SK-N-SH (cell line): ENCODE measurements around the gene ANKRD52.

ENCODE experiments used
- ELF1 ChIP-seq: IDR thresholded peaks from 2 replicates; pipeline ENCODE4 v1.4.0; 2012
- EP300 ChIP-seq, 2 experiments: IDR thresholded peaks; 2 replicates each; pipeline versions ENCODE4 v1.4.0 to v1.6.1; 2012; ENCODE audit warnings: borderline replicate concordance in 1 of 2, low read depth in 1 of 2, low read length in 1 of 2
- GATA2 ChIP-seq: sonication (generic); formaldehyde crosslinking; IDR thresholded peaks from 2 replicates; pipeline ENCODE4 v1.5.0; 2020; ENCODE audit warnings: mild to moderate bottlenecking, missing genetic modification reagents
- JUND ChIP-seq: IDR thresholded peaks from 2 replicates; pipeline ENCODE4 v1.4.0; 2012
- MXI1 ChIP-seq: IDR thresholded peaks from 2 replicates; pipeline ENCODE4 v1.6.1; 2012; ENCODE audit warnings: mild to moderate bottlenecking, low read depth, low read length, improper control_type of control experiment
- NFIC ChIP-seq: IDR thresholded peaks from 2 replicates; pipeline ENCODE4 v1.4.0; 2012; ENCODE audit warnings: borderline replicate concordance
- SMC3 ChIP-seq: IDR thresholded peaks from 2 replicates; pipeline ENCODE4 v1.6.1; 2012; ENCODE audit warnings: low read depth, low read length, improper control_type of control experiment
- TF ChIP-seq, protein P1 (sequence below): fragments of 200-600 bp; sonication (generic); IDR thresholded peaks from 2 replicates; pipeline ENCODE4 v1.6.1; 2017; ENCODE audit warnings: antibody characterized with exemption, mild to moderate bottlenecking, moderate library complexity

GRCh38 chr12:56255671-56256070 lies 2.5 kb downstream of the ANKRD52 start:
- TF ChIP-seq, protein P1, sequence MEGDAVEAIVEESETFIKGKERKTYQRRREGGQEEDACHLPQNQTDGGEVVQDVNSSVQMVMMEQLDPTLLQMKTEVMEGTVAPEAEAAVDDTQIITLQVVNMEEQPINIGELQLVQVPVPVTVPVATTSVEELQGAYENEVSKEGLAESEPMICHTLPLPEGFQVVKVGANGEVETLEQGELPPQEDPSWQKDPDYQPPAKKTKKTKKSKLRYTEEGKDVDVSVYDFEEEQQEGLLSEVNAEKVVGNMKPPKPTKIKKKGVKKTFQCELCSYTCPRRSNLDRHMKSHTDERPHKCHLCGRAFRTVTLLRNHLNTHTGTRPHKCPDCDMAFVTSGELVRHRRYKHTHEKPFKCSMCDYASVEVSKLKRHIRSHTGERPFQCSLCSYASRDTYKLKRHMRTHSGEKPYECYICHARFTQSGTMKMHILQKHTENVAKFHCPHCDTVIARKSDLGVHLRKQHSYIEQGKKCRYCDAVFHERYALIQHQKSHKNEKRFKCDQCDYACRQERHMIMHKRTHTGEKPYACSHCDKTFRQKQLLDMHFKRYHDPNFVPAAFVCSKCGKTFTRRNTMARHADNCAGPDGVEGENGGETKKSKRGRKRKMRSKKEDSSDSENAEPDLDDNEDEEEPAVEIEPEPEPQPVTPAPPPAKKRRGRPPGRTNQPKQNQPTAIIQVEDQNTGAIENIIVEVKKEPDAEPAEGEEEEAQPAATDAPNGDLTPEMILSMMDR = no peak
- TF ChIP-seq ELF1 (no peak), SMC3 (no peak), NFIC (no peak), JUND (no peak), EP300 (IDR thresholded peaks at IDR 0.05; ENCODE audit: borderline replicate concordance in 1 of 2, low read depth in 1 of 2, low read length in 1 of 2) (no peak), GATA2 (CRISPR knock-in tag) (no peak), MXI1 (no peak)
